Omental fat pad (tissue), 4 donors: ENCODE data around the gene MRM3. TPM values are rescaled to one million over a fixed set of nuclear protein-coding genes. Genes with fewer than 3 reads are reported as not detected.
"Not testable (repeated sequence)": the region's sequence is repeated elsewhere in the genome, so short reads cannot be mapped to it uniquely, and the experiment has no call there.

Experiments used
- ATAC-seq: fragments of 150-250 bp; one replicate; pipeline ENCODE4 v1.9.1; 2016; ENCODE audit warnings: mild to moderate bottlenecking, moderate library complexity; ENCODE audit not compliant: low FRiP score
- DNase-seq: peaks from one replicate; pipeline ENCODE4 v3.0.0-alpha.2; 2019; ENCODE audit warnings: low spot score
- CTCF ChIP-seq, 3 donors: fragments of 450-650 bp; IDR thresholded peaks; one replicate each; pipeline ENCODE4 v1.5.1; 2016 to 2017; ENCODE audit warnings: antibody characterized with exemption in 3 of 3, mild to moderate bottlenecking in 3 of 3, moderate library complexity in 2 of 3
- total RNA-seq, 4 donors: library from RNA; depleted of rRNA; stranded (reverse); fragments of >200 nt; gene quantifications; one replicate each; pipeline ENCODE4 v1.1.0, GENCODE V29; 2016

Gene MRM3
- total RNA-seq, 4 donors from 2014 or later: 14.0 to 23.8 (median 16.0) TPM

- no peak for ATAC-seq
Observed at GRCh38 chr17:830950-831349, 48.8 kb downstream of the MRM3 start.

GRCh38 chr17:834136-834535, 52.0 kb downstream of the MRM3 start:
- DNase-seq (no peak), ATAC-seq (no peak)
- TF ChIP-seq CTCF (IDR thresholded peaks at IDR 0.05): no peak

More at GRCh38 chr17:830950-831349, 48.8 kb downstream of the MRM3 start:
- no peak for DNase-seq
- no peak for TF ChIP-seq CTCF (IDR thresholded peaks at IDR 0.05)

GRCh38 chr17:835263-835662, 53.1 kb downstream of the MRM3 start:
- ATAC-seq: no peak
- no peak for TF ChIP-seq CTCF (IDR thresholded peaks at IDR 0.05)
- DNase-seq: no peak

- not testable (repeated sequence) for ATAC-seq, DNase-seq
Observed at GRCh38 chr17:835721-836120, 53.6 kb downstream of the MRM3 start.

- TF ChIP-seq CTCF (IDR thresholded peaks at IDR 0.05): no peak
- no peak for ATAC-seq
- DNase-seq: no peak
Observed at GRCh38 chr17:836151-836550, 54.0 kb downstream of the MRM3 start.

- TF ChIP-seq CTCF (IDR thresholded peaks at IDR 0.05): no peak
- no peak for DNase-seq
- no peak for ATAC-seq
Observed at GRCh38 chr17:838486-838885, 56.3 kb downstream of the MRM3 start.

GRCh38 chr17:841313-841712, 59.2 kb downstream of the MRM3 start:
- TF ChIP-seq CTCF (IDR thresholded peaks at IDR 0.05): no peak
- peak; percentile 15 for ATAC-seq

More at GRCh38 chr17:841313-841712, 59.2 kb downstream of the MRM3 start:
- no peak for DNase-seq

Other genes with a start within 250 kb of the MRM3 start
- 10 to 100 TPM; 20.4 to 42.1 (median 36.9) TPM for gene VPS53, start 67.5 kb upstream of the MRM3 start, total RNA-seq
- 10 to 100 TPM in 1 of 4 donors, 1 to 10 TPM in 3; 5.2 to 45.3 (median 7.5) TPM for gene TLCD3A, start 49.8 kb upstream of the MRM3 start, total RNA-seq
- gene GEMIN4, start 30.1 kb upstream of the MRM3 start, total RNA-seq: 10 to 100 TPM; 13.2 to 29.2 (median 18.7) TPM
- 10 to 100 TPM; 41.1 to 73.1 (median 44.7) TPM for gene GLOD4, start 73 bp upstream of the MRM3 start, total RNA-seq
- gene NXN, start 197.4 kb downstream of the MRM3 start, total RNA-seq: 10 to 100 TPM in 3 of 4 donors, 1 to 10 TPM in 1; 6.8 to 16.6 (median 11.1) TPM
- gene TIMM22, start 214.8 kb downstream of the MRM3 start, total RNA-seq: 10 to 100 TPM; 10.9 to 18.3 (median 13.4) TPM